H1 (cell line): ENCODE data around the gene AP4M1. TPM values are rescaled to one million over a fixed set of nuclear protein-coding genes. Genes with fewer than 3 reads are reported as not detected.

Experiments used
- ASH2L ChIP-seq: fragments of 200-600, 300-600 bp; sonication (generic); IDR thresholded peaks from one replicate; pipeline ENCODE4 v1.7.1; 2017; ENCODE audit warnings: low read length
- FOSL1 ChIP-seq: IDR thresholded peaks from 2 replicates; pipeline ENCODE4 v1.6.1; 2011; ENCODE audit warnings: mild to moderate bottlenecking, low read depth, low read length, moderate library complexity; ENCODE audit not compliant: insufficient read depth
- POLR2A ChIP-seq, 2 experiments: IDR thresholded peaks; 1 replicate in 1 of 2; 2 replicates in 1 of 2; pipeline ENCODE4 v1.6.1; 2011; ENCODE audit warnings: low read depth in 2 of 2, low read length in 2 of 2, mild to moderate bottlenecking in 2 of 2; ENCODE audit errors: control extremely low read depth in 1 of 2
- polyA plus RNA-seq, 7 experiments: library from polyadenylated mRNA; depleted of rRNA in 3 of 7; stranded (reverse) in 5 of 7; unstranded in 2 of 7; fragments of >200 nt in 5 of 7; fragments of 200-250 nt in 2 of 7; gene quantifications; 1 replicate in 5 of 7; 2 replicates in 1 of 7; 4 replicates in 1 of 7; pipeline versions ENCODE4 v1.2.1 to v1.2.3, GENCODE V29; 2011 to 2013; ENCODE audit warnings: missing spikeins in 2 of 7, mixed read lengths in 2 of 7
- total RNA-seq: library from RNA; stranded (reverse); fragmentation: NEBNext Ultra II Directional; extraction: Animal tissue kit (Norgen Biotek cat#: 25700); gene quantifications from 2 replicates; pipeline ENCODE4 v1.2.1, GENCODE V29; 2021
- TF ChIP-seq, protein P1 (sequence below): fragments of 300-600 bp; sonication (generic); IDR thresholded peaks from 2 replicates; pipeline ENCODE4 v1.7.1; 2012; ENCODE audit warnings: low read length, moderate library complexity, mild to moderate bottlenecking, inconsistent platforms; ENCODE audit not compliant: insufficient replicate concordance
- TF ChIP-seq, protein P2 (sequence below): IDR thresholded peaks from 2 replicates; pipeline ENCODE4 v1.6.1; 2012; ENCODE audit warnings: inconsistent platforms

AP4M1 gene
- total and polyA plus RNA-seq, 2 of the 8 experiments (the other 6 are each of a cell fraction or from before 2014, with no cell fraction given), result 15.2 to 16.6 TPM

DNA sequence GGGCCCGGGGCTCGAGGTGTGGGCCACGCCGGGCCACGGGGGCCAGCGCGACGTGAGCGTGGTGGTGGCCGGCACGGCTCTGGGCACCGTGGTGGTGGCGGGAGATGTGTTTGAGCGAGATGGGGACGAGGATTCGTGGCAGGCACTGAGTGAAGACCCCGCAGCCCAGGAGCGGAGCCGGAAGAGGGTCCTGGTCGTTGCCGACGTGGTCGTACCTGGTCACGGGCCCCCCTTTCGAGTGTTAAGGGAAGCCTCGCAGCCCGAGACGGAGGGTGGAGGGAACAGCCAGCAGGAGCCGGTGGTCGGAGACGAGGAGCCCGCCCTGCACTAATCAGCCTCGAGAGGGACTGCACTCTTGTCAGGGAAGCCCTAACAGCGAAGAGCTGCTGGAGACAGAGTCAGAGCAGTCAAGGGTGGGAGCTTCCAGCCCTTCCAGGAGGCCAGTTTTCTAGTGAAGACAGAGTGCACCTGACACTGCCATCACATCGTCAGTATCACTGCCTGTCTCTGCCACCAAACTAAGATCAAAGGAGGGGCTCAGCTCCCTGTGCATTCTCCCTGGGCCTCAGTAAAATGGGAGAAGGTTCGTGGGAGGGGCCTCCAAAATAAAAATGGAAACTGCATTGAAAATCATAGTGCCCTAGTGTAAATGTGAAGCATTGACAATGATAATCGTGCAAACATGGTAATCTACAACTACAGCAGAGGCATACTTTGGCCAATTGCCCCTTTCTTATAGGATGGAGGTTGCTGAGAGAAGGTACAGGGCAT, 26.6 kb downstream of the AP4M1 start (continued):
- TF ChIP-seq, protein P1, sequence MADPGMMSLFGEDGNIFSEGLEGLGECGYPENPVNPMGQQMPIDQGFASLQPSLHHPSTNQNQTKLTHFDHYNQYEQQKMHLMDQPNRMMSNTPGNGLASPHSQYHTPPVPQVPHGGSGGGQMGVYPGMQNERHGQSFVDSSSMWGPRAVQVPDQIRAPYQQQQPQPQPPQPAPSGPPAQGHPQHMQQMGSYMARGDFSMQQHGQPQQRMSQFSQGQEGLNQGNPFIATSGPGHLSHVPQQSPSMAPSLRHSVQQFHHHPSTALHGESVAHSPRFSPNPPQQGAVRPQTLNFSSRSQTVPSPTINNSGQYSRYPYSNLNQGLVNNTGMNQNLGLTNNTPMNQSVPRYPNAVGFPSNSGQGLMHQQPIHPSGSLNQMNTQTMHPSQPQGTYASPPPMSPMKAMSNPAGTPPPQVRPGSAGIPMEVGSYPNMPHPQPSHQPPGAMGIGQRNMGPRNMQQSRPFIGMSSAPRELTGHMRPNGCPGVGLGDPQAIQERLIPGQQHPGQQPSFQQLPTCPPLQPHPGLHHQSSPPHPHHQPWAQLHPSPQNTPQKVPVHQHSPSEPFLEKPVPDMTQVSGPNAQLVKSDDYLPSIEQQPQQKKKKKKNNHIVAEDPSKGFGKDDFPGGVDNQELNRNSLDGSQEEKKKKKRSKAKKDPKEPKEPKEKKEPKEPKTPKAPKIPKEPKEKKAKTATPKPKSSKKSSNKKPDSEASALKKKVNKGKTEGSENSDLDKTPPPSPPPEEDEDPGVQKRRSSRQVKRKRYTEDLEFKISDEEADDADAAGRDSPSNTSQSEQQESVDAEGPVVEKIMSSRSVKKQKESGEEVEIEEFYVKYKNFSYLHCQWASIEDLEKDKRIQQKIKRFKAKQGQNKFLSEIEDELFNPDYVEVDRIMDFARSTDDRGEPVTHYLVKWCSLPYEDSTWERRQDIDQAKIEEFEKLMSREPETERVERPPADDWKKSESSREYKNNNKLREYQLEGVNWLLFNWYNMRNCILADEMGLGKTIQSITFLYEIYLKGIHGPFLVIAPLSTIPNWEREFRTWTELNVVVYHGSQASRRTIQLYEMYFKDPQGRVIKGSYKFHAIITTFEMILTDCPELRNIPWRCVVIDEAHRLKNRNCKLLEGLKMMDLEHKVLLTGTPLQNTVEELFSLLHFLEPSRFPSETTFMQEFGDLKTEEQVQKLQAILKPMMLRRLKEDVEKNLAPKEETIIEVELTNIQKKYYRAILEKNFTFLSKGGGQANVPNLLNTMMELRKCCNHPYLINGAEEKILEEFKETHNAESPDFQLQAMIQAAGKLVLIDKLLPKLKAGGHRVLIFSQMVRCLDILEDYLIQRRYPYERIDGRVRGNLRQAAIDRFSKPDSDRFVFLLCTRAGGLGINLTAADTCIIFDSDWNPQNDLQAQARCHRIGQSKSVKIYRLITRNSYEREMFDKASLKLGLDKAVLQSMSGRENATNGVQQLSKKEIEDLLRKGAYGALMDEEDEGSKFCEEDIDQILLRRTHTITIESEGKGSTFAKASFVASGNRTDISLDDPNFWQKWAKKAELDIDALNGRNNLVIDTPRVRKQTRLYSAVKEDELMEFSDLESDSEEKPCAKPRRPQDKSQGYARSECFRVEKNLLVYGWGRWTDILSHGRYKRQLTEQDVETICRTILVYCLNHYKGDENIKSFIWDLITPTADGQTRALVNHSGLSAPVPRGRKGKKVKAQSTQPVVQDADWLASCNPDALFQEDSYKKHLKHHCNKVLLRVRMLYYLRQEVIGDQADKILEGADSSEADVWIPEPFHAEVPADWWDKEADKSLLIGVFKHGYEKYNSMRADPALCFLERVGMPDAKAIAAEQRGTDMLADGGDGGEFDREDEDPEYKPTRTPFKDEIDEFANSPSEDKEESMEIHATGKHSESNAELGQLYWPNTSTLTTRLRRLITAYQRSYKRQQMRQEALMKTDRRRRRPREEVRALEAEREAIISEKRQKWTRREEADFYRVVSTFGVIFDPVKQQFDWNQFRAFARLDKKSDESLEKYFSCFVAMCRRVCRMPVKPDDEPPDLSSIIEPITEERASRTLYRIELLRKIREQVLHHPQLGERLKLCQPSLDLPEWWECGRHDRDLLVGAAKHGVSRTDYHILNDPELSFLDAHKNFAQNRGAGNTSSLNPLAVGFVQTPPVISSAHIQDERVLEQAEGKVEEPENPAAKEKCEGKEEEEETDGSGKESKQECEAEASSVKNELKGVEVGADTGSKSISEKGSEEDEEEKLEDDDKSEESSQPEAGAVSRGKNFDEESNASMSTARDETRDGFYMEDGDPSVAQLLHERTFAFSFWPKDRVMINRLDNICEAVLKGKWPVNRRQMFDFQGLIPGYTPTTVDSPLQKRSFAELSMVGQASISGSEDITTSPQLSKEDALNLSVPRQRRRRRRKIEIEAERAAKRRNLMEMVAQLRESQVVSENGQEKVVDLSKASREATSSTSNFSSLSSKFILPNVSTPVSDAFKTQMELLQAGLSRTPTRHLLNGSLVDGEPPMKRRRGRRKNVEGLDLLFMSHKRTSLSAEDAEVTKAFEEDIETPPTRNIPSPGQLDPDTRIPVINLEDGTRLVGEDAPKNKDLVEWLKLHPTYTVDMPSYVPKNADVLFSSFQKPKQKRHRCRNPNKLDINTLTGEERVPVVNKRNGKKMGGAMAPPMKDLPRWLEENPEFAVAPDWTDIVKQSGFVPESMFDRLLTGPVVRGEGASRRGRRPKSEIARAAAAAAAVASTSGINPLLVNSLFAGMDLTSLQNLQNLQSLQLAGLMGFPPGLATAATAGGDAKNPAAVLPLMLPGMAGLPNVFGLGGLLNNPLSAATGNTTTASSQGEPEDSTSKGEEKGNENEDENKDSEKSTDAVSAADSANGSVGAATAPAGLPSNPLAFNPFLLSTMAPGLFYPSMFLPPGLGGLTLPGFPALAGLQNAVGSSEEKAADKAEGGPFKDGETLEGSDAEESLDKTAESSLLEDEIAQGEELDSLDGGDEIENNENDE, result no peak
- TF ChIP-seq FOSL1 (no peak), ASH2L (peak; percentile 24), POLR2A (IDR thresholded peaks at IDR 0.05; ENCODE audit: control extremely low read depth in 1 of 2, low read depth in 2 of 2, low read length in 2 of 2) (no peak)
- TF ChIP-seq, protein P2, sequence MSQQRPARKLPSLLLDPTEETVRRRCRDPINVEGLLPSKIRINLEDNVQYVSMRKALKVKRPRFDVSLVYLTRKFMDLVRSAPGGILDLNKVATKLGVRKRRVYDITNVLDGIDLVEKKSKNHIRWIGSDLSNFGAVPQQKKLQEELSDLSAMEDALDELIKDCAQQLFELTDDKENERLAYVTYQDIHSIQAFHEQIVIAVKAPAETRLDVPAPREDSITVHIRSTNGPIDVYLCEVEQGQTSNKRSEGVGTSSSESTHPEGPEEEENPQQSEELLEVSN, result 0 out of 2 replicates have a peak, but pooled peaks have one; percentile 16
